ENCODE data around the gene TXNDC11.
A peak's percentile ranks its signal among the peaks of the same experiment; 100 is the strongest.

The TXNDC11 gene

GRCh38 chr16:11655655-11656054 lies 87.0 kb downstream of the TXNDC11 start:
- Histone ChIP-seq H3K4me1 (ENCODE audit: control insufficient read depth, insufficient read depth, low read length) (no peaks in the 10 kb centered on the region), H3K9ac (ENCODE audit: low read depth, low read length) (no peak overlapping the region), H3K27me3 (ENCODE audit: control insufficient read depth, insufficient read depth, low read length) (peaks cover 19% of the 10 kb centered on the region), H3K9me3 (replicated peaks; ENCODE audit: low read length) (no peaks in the 10 kb centered on the region), H3K4me2 (ENCODE audit: low read length) (no peak overlapping the region), H3K4me3 (ENCODE audit: low read length) (no peak overlapping the region), H3K36me3 (ENCODE audit: insufficient read depth, low read length) (no peaks in the 10 kb centered on the region)

DNA sequence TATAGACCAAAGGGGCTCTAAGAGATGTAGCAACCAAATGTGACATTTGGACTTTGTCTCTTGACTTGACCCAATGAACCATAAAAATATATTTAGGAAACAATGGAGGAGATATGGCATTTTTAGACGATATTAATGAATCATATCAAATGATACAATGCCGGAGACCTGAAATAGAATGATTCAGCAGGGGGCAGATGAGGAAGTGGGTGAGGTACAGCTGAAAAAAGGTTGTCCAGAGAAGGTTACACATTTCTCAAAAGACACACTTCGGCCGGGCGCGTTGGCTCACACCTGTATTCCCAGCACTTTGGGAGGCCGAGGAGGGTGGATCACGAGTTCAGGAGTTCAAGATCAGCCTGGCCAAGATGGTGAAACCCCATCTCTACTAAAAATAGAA lies 90.9 kb downstream of the TXNDC11 start:
- Histone ChIP-seq H3K4me3 (ENCODE audit: low read length) (no peak overlapping the region), H3K4me1 (ENCODE audit: control insufficient read depth, insufficient read depth, low read length) (no peaks in the 10 kb centered on the region), H3K27me3 (ENCODE audit: control insufficient read depth, insufficient read depth, low read length) (peaks cover 12% of the 10 kb centered on the region), H3K4me2 (ENCODE audit: low read length) (no peak overlapping the region), H3K9me3 (replicated peaks; ENCODE audit: low read length) (no peaks in the 10 kb centered on the region), H3K9ac (ENCODE audit: low read depth, low read length) (no peak overlapping the region), H3K36me3 (ENCODE audit: insufficient read depth, low read length) (no peaks in the 10 kb centered on the region)

DNA sequence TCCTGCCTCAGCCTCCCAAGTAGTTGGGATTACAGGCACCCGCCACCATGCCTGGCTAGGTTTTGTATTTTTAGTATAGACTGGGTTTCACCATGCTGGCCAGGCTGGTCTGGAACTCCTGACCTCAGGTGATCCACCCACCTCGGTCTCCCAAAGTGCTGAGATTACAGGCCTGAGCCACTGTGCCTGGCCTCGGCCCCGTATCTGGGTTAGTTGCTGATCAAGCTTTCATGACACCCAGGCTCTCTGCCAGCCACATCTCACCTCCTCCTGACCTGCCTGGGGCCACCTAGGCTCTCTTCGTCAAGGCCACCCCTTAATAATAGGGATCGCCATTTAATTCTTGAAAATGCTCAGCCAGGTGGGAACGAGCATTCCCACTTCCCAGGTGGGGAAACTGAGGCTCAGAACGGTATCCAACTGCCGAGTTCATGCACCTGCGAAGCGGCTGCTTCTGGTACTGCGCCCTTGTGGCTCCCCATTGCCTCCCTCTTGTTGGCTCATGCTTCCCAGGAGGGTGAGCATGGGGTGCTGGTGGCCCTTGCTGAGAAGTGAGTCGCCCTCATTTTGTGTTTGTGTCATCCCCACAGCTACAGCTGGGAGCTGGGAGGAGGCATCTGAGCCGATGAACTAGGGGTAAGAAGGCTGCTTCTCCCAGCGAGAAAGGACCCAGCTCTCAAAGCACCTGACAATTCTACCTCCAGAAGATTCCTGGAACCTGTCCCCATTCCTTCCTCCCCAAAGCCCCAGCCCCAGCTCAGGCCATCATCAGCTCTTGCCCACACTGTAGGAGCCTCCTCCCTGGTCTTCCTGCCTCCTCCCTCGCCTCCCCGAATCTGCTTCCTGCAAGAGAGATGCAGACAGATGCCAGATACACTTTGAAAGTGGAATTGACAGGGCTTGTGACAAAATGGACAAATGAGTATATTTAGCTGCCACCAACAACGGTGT lies 91.7 kb downstream of the TXNDC11 start:
- Histone ChIP-seq H3K27me3 (ENCODE audit: control insufficient read depth, insufficient read depth, low read length) (peaks cover 15% of the 10 kb centered on the region), H3K9me3 (replicated peaks; ENCODE audit: low read length) (no peaks in the 10 kb centered on the region), H3K4me2 (ENCODE audit: low read length) (no peak overlapping the region), H3K4me3 (ENCODE audit: low read length) (no peak overlapping the region), H3K36me3 (ENCODE audit: insufficient read depth, low read length) (no peaks in the 10 kb centered on the region), H3K9ac (ENCODE audit: low read depth, low read length) (no peak overlapping the region), H3K4me1 (ENCODE audit: control insufficient read depth, insufficient read depth, low read length) (no peaks in the 10 kb centered on the region)

GRCh38 chr16:11649276-11649675 lies 93.4 kb downstream of the TXNDC11 start:
- no peaks in the 10 kb centered on the region for H3K36me3 ChIP-seq (ENCODE audit: insufficient read depth, low read length)
- H3K27me3 ChIP-seq (ENCODE audit: control insufficient read depth, insufficient read depth, low read length), result peaks cover 10% of the 10 kb centered on the region
- no peak overlapping the region for H3K4me3 ChIP-seq (ENCODE audit: low read length)

GRCh38 chr16:11642765-11643116 lies 99.9 kb downstream of the TXNDC11 start:
- H3K4me2 ChIP-seq (ENCODE audit: low read length), result no peak overlapping the region
- H3K9ac ChIP-seq (ENCODE audit: low read depth, low read length), result no peak overlapping the region
- peaks cover 12% of the 10 kb centered on the region for H3K27me3 ChIP-seq (ENCODE audit: control insufficient read depth, insufficient read depth, low read length)
- no peaks in the 10 kb centered on the region for H3K36me3 ChIP-seq (ENCODE audit: insufficient read depth, low read length)
- no peak overlapping the region for H3K4me3 ChIP-seq (ENCODE audit: low read length)
- H3K9me3 ChIP-seq (replicated peaks; ENCODE audit: low read length), result no peaks in the 10 kb centered on the region
- peaks cover 18% of the 10 kb centered on the region for H3K4me1 ChIP-seq (ENCODE audit: control insufficient read depth, insufficient read depth, low read length)

More at GRCh38 chr16:11649276-11649675, 93.4 kb downstream of the TXNDC11 start:
- no peak overlapping the region for H3K9ac ChIP-seq (ENCODE audit: low read depth, low read length)
- H3K4me1 ChIP-seq (ENCODE audit: control insufficient read depth, insufficient read depth, low read length), result no peaks in the 10 kb centered on the region
- H3K4me2 ChIP-seq (ENCODE audit: low read length), result no peak overlapping the region
- H3K9me3 ChIP-seq (replicated peaks; ENCODE audit: low read length), result no peaks in the 10 kb centered on the region

GRCh38 chr16:11640987-11641817 lies 101.5 kb downstream of the TXNDC11 start:
- Histone ChIP-seq H3K4me3 (ENCODE audit: low read length) (peak overlapping the region; percentile 35), H3K36me3 (ENCODE audit: insufficient read depth, low read length) (no peaks in the 10 kb centered on the region), H3K9ac (ENCODE audit: low read depth, low read length) (peak overlapping the region; percentile 73), H3K9me3 (replicated peaks; ENCODE audit: low read length) (no peaks in the 10 kb centered on the region), H3K27me3 (ENCODE audit: control insufficient read depth, insufficient read depth, low read length) (peaks cover 7% of the 10 kb centered on the region), H3K4me1 (ENCODE audit: control insufficient read depth, insufficient read depth, low read length) (peaks cover 18% of the 10 kb centered on the region), H3K4me2 (ENCODE audit: low read length) (peak overlapping the region; percentile 52)

DNA sequence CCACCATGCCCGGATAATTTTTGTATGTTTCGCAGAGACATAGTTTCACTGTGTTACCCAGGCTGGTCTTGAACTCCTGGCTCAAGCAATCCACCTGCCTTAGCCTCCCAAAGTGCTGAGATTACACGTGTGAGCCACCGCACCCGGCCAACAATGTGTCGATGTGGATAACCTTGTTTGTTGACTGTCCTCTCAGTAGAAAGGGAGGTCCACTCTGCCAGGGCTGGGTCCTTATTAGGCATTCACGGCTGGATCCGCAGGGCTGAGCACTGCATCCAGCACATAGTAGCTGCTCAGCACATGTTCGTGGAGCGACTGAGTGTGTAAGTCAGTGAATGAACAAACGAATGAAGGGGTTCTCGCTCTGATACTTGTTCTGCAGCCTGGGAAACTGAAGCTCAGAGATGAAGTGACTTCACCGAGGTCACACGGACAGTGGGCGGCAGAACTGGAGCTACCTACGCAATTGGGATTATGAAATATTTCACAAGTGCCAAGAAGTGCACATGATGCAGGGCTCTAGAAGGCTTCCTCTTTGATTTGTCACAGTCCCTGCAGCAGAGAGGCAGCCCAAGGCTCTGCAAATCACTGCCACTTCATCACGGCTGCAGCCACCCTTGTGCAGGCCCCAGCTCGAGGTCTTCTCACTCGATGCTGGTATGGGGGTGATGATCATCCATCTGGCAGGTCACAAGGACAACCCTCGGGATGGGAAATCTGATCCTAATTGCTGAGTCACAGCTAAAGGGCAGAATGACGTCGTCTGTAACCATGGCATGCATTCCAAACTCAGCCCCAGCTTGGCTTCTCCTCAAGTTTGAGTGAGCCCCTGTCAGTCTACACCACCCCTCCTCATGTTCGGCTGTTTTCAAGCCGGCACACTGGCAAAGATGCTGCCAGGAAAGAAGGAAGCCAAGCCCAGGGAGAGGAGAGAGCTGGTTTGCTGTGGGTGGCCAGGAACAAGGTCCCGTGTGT lies 102.4 kb downstream of the TXNDC11 start:
- no peaks in the 10 kb centered on the region for H3K36me3 ChIP-seq (ENCODE audit: insufficient read depth, low read length)
- H3K9ac ChIP-seq (ENCODE audit: low read depth, low read length), result peak overlapping the region; percentile 73
- peaks cover 18% of the 10 kb centered on the region for H3K4me1 ChIP-seq (ENCODE audit: control insufficient read depth, insufficient read depth, low read length)
- peak overlapping the region; percentile 52 for H3K4me2 ChIP-seq (ENCODE audit: low read length)
- H3K27me3 ChIP-seq (ENCODE audit: control insufficient read depth, insufficient read depth, low read length), result peaks cover 5% of the 10 kb centered on the region
- no peak overlapping the region for H3K4me3 ChIP-seq (ENCODE audit: low read length)
- no peaks in the 10 kb centered on the region for H3K9me3 ChIP-seq (replicated peaks; ENCODE audit: low read length)

DNA sequence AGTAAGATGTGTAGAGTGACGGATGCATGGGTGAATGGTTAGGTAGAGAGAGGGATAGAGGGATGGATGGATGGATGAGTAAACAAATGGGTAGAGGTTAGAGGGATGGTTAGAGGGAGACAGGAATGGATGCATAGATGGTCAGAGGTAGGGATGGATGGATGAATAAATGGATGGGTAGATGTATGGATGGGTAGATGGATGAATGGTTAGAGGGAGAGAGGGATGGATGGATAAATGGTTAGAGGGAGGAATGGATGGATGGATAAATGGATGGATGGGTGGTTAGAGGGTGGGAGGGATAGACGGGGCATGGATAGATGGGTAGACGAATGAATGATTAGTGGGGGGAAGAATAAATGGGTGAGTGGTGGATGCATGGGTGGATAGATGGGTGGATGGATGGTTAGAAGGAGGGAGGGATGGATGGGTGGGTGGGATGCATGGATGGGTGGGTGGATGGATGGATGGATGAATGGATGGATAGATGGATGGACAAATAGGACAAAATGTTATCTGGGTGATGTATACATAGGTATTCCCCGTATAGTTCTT lies 103.6 kb downstream of the TXNDC11 start:
- peaks cover 18% of the 10 kb centered on the region for H3K4me1 ChIP-seq (ENCODE audit: control insufficient read depth, insufficient read depth, low read length)
- no peak overlapping the region for H3K4me2 ChIP-seq (ENCODE audit: low read length)
- H3K4me3 ChIP-seq (ENCODE audit: low read length), result no peak overlapping the region
- no peak overlapping the region for H3K9ac ChIP-seq (ENCODE audit: low read depth, low read length)
- no peaks in the 10 kb centered on the region for H3K36me3 ChIP-seq (ENCODE audit: insufficient read depth, low read length)
- no peaks in the 10 kb centered on the region for H3K9me3 ChIP-seq (replicated peaks; ENCODE audit: low read length)
- peaks cover 5% of the 10 kb centered on the region for H3K27me3 ChIP-seq (ENCODE audit: control insufficient read depth, insufficient read depth, low read length)

DNA sequence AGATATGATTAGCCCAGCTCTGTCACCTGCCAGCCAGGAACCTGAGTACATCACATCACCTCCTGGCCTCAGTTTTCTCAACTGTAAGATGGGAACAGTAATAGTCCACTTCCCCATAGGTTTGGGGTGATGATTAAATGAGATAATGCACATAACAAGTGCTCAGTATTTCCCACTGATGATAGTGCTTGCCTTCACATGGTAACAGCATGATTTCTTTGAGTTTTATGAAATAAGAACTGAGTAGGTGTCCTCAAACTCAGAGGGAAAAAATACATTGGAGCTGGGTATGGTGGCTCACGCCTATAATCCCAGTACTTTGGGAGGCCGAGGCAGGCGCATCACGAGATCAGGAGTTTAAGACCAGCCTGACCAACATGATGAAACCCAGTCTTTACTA lies 104.5 kb downstream of the TXNDC11 start:
- peaks cover 20% of the 10 kb centered on the region for H3K4me1 ChIP-seq (ENCODE audit: control insufficient read depth, insufficient read depth, low read length)
- H3K4me2 ChIP-seq (ENCODE audit: low read length), result no peak overlapping the region
- no peak overlapping the region for H3K9ac ChIP-seq (ENCODE audit: low read depth, low read length)
- H3K9me3 ChIP-seq (replicated peaks; ENCODE audit: low read length), result no peaks in the 10 kb centered on the region
- H3K27me3 ChIP-seq (ENCODE audit: control insufficient read depth, insufficient read depth, low read length), result peaks cover 5% of the 10 kb centered on the region
- no peaks in the 10 kb centered on the region for H3K36me3 ChIP-seq (ENCODE audit: insufficient read depth, low read length)
- H3K4me3 ChIP-seq (ENCODE audit: low read length), result no peak overlapping the region

- Histone ChIP-seq H3K36me3 (ENCODE audit: insufficient read depth, low read length) (no peaks in the 10 kb centered on the region), H3K4me1 (ENCODE audit: control insufficient read depth, insufficient read depth, low read length) (peaks cover 28% of the 10 kb centered on the region), H3K27me3 (ENCODE audit: control insufficient read depth, insufficient read depth, low read length) (no peaks in the 10 kb centered on the region), H3K9me3 (replicated peaks; ENCODE audit: low read length) (no peaks in the 10 kb centered on the region), H3K9ac (ENCODE audit: low read depth, low read length) (no peak overlapping the region), H3K4me3 (ENCODE audit: low read length) (no peak overlapping the region), H3K4me2 (ENCODE audit: low read length) (no peak overlapping the region)
Measured at GRCh38 chr16:11637320-11637719, 105.3 kb downstream of the TXNDC11 start.
